SKM-1 treated with dmso at 0.1 percent for 144 hours (cell line): ENCODE results near the gene APOL5.
"Not testable (repeated sequence)": the region's sequence is repeated elsewhere in the genome, so short reads cannot be mapped to it uniquely, and the experiment has no call there.

ENCODE experiments used
- DNase-seq: peaks from one replicate; lab custom pipeline; 2025; ENCODE audit not compliant: unreplicated experiment; lab: John Stamatoyannopoulos, UW

APOL5 gene

GRCh38 chr22:35717572-35717971 lies at the start of gene APOL5:
APOL5 (plus strand) TSS chr22:35717872; CDS start chr22:35717872, 0 bp downstream.
- DNase-seq = no peak

- DNase-seq = no peak
Measured at GRCh38 chr22:35674335-35674734, 43.3 kb upstream of the APOL5 start.

GRCh38 chr22:35676065-35676464 lies 41.6 kb upstream of the APOL5 start:
- DNase-seq = peak; percentile 4

GRCh38 chr22:35677460-35678187 lies 40.0 kb upstream of the APOL5 start:
- DNase-seq = no peak

- DNase-seq = no peak
Measured at GRCh38 chr22:35678836-35679235, 38.8 kb upstream of the APOL5 start.

- not testable (repeated sequence) for DNase-seq
Measured at GRCh38 chr22:35679492-35679891, 38.2 kb upstream of the APOL5 start.

- no peak for DNase-seq
Measured at GRCh38 chr22:35681454-35682052, 36.1 kb upstream of the APOL5 start.

- no peak for DNase-seq
Measured at GRCh38 chr22:35683560-35683959, 34.1 kb upstream of the APOL5 start.

GRCh38 chr22:35684270-35684700 lies 33.4 kb upstream of the APOL5 start:
- DNase-seq = no peak

- no peak for DNase-seq
Measured at GRCh38 chr22:35684732-35685131, 32.9 kb upstream of the APOL5 start.

- DNase-seq = no peak
Measured at GRCh38 chr22:35685731-35686130, 31.9 kb upstream of the APOL5 start.

GRCh38 chr22:35686298-35686697 lies 31.4 kb upstream of the APOL5 start:
- DNase-seq = no peak

GRCh38 chr22:35687461-35687860 lies 30.2 kb upstream of the APOL5 start:
- DNase-seq = no peak

GRCh38 chr22:35688913-35689675 lies 28.6 kb upstream of the APOL5 start:
- DNase-seq = no peak

- DNase-seq = no peak
Measured at GRCh38 chr22:35690001-35690400, 27.7 kb upstream of the APOL5 start.

- DNase-seq = no peak
Measured at GRCh38 chr22:35695202-35695601, 22.5 kb upstream of the APOL5 start.

GRCh38 chr22:35697142-35697541 lies 20.5 kb upstream of the APOL5 start:
- no peak for DNase-seq

- not testable (repeated sequence) for DNase-seq
Measured at GRCh38 chr22:35699852-35700251, 17.8 kb upstream of the APOL5 start.

GRCh38 chr22:35703861-35704584 lies 13.6 kb upstream of the APOL5 start:
- no peak for DNase-seq

- no peak for DNase-seq
Measured at GRCh38 chr22:35705141-35705540, 12.5 kb upstream of the APOL5 start.

- DNase-seq = no peak
Measured at GRCh38 chr22:35708453-35708852, 9.2 kb upstream of the APOL5 start.
